ENCODE results near the gene ZSWIM9.

The ZSWIM9 gene
- total RNA-seq: 2.8 to 3.5 reads per million in 2 donors

DNA sequence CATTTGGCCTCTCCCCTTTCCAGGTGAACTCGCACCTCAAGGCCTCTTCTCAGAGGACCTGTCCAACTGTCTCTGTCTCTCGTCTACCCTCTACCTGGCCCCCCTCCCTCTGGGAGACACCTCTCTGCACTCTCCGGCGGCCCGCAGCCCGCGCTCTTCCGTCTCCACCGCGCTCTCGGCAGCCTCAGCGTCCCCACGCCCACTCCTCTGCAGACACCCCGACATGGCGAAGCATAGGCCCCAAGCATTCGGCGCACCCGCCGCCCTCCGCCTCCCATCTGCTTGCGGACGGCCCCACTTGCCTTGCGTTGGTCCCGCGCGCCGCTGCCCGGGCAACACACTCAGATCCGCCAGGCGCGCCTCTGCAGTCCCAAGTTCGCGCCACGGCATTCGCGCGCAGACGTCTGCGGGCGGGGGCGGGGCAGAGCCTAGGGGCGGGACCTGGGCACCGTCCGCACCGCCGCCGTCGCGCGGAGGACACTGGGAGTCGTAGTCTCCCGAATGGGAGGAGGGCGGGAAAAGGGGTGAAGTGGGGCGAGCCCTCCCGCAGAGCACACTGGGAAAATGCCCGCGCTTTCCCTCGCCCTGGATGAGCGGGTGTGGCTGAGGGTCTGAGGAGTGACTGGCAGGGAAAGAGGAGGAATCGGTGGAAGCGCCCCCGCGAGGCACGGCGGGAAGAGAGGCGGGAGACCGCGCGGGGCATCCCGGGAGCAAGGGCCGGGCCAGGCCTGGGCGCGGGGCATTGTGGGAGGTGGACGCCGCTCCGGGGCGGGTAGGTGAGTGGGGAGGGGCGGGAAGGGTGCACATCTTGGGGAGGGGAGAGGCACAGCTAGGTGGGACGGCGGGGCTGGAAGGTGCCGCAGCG is at the start of gene ZSWIM9, which contains the start of gene LIG1:
Gene ZSWIM9 (plus strand): TSS at position 742 of the 865 bp plus-strand sequence. CDS start 1,123 bp downstream, outside the sequence.
Gene LIG1 (minus strand): TSS at position 406 of the 865 bp plus-strand sequence. CDS start 4,778 bp downstream, outside the sequence.
- DNase-seq: peak; percentile 84 to 96 (median 86)

- no peak for DNase-seq
These were observed 49.4 kb upstream of the ZSWIM9 start for GRCh38 chr19:48121066-48121465.

DNA sequence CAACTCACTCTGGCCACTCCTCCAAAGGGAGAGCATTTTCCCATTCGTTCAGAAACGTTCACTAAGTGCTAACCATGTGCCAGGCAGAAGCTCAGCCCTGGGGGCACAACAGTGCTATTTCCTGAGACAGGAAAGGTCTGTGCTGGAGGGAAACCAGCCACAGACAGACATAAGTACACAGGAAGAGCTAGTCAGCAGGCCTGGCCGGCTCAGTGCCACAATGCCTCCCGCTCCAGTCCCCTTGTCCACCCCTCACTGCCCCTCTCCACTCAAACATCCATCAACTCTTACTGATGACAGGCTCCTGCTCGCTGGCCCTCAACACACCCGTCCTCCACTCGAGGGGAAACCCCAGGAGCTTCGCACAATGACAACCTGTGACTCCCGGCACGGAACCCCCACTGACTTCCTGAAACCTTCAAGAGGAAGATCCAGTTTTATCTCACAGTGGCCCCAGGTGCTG is 48.5 kb upstream of the ZSWIM9 start:
- peak in 1 of 5 experiments; percentile 16 for DNase-seq

DNA sequence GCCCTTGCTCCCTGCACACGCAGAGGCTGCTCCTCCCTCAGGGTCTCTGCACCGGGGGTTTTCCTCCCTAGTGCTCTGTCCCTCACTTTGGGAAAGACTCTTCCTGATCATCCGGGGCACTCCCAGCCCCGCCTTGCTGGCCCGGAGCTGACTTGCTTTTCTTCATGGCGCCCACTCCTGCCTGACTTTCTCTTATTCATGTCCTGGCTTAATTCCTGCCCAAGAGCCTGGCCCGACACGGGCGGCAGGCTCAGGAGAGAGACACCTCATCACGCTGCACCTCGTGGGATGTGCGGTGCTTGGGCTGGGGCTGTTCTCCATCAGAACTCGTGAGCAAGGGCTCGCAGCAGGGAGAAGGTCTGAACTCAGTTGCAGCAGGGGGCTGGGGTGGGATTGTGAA is 48.1 kb upstream of the ZSWIM9 start:
- DNase-seq: no peak

DNA sequence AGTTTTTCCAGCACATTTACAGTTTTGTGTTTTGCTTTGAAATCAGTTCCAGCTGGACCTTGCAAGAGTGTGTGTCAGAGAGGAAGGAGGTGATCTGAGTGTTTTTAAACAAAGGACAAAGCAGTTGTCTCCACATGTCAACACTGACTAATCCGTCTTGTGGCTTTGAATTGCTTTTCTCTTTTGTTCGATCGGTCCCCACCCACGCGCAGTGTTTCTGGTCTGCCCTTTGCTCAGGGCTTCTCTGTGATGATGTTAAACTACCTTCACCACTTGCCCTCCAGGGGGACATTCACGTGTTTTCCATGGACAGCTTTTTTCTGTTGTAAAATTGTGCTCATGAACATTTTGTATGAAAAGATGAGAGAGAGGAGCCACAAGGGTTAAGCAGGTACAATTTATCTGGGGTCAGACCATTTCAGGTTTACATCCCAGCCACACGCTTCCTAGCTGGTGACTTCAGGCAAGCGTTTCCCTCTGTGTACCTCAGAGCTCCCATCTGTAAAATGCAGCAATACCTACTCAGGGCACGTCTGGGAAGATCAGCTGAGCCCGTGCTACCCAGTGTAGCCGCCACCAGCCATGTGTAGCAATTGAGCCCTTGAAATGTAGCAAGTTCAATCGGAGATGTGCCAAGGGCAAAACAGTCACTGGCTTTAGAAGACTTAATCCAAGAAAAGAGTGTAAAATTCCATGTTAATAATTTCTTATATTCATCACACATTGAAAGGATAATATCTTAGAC is 46.4 kb upstream of the ZSWIM9 start:
- DNase-seq: peak in 2 of 5 experiments; percentile 10 to 22

DNA sequence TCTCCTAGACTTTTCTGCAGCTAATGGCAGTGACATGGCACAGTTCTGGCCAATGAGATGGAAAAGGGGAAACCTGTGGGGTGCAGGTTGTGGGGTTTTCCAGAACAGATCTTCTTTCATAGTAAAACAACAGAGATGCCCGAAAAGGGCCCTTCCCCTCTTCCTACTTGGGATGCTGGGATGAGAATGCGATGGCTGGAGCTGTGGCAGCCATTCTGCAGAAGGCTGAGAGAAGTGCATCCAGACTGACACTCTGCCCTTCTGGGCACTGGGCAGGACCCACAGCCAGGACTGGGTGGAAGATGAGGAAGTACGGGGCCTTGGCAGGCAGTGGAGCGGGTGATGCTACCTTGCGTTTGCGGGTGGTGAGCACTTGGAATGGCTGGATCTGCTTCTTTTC is 42.9 kb upstream of the ZSWIM9 start:
- no peak for DNase-seq

- no peak for DNase-seq
These were observed 37.4 kb upstream of the ZSWIM9 start for GRCh38 chr19:48133094-48133493.

DNA sequence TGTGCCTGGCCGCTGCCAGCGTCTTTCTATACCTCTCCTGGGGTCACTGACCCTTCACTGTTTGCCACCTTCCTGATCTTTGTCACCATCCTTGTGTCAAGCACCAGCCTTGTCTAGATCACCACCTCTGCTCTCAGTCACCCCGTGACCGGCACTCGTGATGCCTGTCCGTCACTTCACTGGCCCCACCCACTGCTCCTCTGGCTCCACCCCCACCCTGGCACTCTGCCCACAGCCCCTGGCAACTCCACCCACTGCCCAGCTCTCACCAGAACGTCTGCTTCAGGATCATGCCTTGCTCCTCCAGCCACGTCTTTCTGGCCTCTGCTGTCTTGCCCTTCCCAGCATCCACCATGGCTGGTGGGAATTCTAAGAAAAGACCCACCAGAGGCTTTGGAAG is 35.1 kb upstream of the ZSWIM9 start:
- peak in 1 of 5 experiments; percentile 18 for DNase-seq

- DNase-seq: no peak
These were observed 33.9 kb upstream of the ZSWIM9 start for GRCh38 chr19:48136547-48136946.

GRCh38 chr19:48137411-48137810 is 33.1 kb upstream of the ZSWIM9 start:
- no peak for DNase-seq

DNA sequence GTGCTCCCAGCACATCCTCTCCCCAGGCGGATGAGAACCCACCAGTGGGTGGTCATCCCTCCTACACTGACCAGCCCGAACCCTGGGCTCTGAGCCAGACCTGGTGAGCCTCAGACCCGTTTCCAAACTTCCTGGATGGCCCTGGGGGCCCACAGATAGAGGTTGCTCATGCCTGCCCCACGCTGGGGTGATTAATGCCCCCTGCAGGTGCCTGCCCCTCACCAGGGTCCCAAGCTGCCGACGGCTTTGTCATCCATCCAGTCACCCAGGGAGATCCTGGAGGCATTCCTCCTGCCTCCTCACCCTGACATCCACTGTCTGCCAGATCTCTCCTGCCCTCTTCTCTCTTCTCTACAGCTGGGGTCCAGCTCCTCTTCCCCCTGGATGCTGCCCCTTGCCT is 31.4 kb upstream of the ZSWIM9 start:
- DNase-seq: no peak

GRCh38 chr19:48147597-48148175 is 22.8 kb upstream of the ZSWIM9 start:
- no peak for DNase-seq

DNA sequence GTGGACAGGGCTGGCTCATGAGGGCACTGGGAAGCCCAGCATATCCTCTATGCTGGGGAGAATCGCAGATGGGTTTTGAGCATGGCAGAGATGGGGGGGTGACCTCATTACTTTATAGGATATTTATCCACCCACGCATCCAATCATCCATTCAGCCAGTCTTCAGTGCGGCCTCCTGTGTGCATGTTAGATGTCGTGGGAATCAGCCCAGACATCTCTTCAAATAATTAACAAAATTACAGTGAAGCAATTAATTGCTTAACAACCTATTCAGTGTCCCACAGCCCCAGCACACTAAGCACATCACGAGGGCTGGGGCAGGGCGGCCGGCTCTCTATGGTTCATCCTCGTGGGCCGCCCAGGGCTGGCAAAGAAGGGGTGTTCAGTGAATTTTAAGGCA is 21.9 kb upstream of the ZSWIM9 start:
- DNase-seq: no peak

- no peak for DNase-seq
These were observed 21.1 kb upstream of the ZSWIM9 start for GRCh38 chr19:48149430-48149829.

GRCh38 chr19:48152551-48152950 is 17.9 kb upstream of the ZSWIM9 start:
- DNase-seq: peak; percentile 15 to 59 (median 49)

GRCh38 chr19:48154003-48154402 is 16.5 kb upstream of the ZSWIM9 start:
- DNase-seq: no peak

- DNase-seq: no peak
These were observed 12.2 kb upstream of the ZSWIM9 start for GRCh38 chr19:48158210-48158790.

DNA sequence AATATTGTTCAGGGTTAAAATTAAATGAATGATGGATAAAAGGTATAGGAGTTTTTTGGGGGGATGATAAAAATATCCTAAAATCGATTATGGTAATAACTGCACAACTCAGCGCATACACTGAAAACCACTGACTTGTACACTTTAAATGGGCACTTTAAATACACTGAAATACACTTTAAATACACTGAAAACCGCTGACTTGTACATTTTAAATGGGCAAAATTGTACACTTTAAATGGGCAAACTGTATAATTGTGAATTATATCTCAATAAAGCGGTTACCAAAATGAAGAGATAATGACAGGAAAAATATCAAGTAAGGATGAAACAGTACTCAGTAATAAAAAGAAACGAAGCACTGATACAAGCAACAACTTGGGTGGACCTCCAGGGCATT is 1.8 kb upstream of the ZSWIM9 start:
- DNase-seq: no peak

DNA sequence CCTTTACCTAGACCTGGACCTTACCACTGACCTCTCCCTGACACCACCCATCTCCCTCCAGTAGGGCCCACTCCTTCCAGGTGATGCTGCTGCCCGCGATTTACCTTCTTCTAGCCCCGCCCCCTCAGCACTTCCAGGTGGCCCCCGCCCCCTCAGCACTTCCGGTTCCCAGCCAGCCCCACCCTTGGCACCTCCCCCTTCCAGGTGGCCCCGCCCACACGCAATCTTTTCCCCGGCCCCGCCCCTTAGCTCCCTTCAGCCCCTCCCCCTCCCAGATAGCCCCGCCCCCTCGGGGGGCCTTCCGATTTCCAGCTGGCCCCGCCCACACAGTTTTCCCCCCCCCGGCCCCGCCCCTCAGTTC is 922 bp upstream of the ZSWIM9 start:
- DNase-seq: peak; percentile 77 to 95 (median 84)

DNA sequence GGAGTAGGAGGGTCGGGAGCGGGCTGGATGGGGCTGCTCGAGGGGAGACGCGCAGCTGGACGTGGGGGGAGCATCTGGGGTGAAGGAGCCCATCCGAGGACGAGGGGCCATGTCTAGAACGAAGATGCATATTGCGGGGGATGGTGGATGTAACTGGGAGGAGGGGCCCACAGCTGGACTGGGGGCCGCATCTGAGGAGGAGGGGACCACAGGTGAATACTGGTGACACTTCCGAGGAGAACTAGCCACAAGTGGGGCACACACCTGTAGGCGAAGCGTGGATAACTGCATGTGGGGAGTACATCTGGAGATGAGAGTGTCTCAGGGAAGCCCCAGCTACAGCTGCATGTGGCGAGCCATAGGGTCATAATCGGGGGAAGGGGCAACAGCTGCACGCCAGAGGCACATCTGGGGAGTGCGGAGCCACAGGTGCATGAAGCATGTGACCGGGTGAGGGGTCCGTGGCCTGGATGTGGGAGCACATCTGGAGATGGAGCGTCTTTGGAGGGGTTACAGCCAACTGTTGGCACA is 402 bp downstream of the ZSWIM9 start:
- peak in 1 of 5 experiments; percentile 11 for DNase-seq

- no peak for DNase-seq
These were observed 1.2 kb downstream of the ZSWIM9 start for GRCh38 chr19:48171710-48172109.

GRCh38 chr19:48174445-48175030 is 4.1 kb downstream of the ZSWIM9 start:
- DNase-seq: no peak

Data from T-helper 2 cell (primary cell).